ENCODE data around the gene CCDC15. TPM values are rescaled to one million over a fixed set of nuclear protein-coding genes. Genes with fewer than 3 reads are reported as not detected.

Gene CCDC15
- total and polyA plus RNA-seq, 2 of the 4 experiments (the other 2 are of a cell fraction): 1.1 to 2.0 TPM

DNA sequence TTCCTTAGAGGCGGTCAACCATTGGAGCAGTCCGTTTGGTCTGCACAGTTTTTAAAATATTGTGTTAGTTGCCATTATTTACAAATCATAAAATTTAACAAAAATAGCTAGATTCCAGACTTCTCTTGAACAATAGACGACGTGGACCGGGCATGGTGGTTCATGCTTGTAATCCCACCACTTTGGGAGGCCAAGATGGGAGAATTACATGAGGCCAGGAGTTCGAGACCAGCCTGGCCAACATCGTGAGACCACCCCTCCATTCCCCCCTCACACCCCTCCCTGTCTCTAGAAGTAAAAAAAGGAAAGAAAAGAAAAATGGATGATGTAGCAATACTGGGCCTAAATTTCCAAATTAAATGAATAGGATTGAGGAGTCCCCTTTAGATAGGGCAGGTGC, 110.1 kb downstream of the CCDC15 start:
- Histone ChIP-seq H3K9me3 (ENCODE audit: control insufficient read depth, insufficient read depth, low read length) (no peaks in the 10 kb centered on the region), H3K4ac (ENCODE audit: low read depth, low read length) (no peak overlapping the region), H3K36me3 (ENCODE audit: control insufficient read depth, insufficient read depth, low read length) (no peaks in the 10 kb centered on the region), H3K4me1 (ENCODE audit: control insufficient read depth, insufficient read depth, low read length) (peaks cover 3% of the 10 kb centered on the region; the same call in 1 of the 2 replicates), H2BK20ac (ENCODE audit: low read depth, low read length) (no peak overlapping the region), H3K27me3 (ENCODE audit: control insufficient read depth, insufficient read depth, low read length) (no peaks in the 10 kb centered on the region), H4K91ac (ENCODE audit: insufficient read depth, low read depth, low read length) (no peak overlapping the region), H3K9me1 (ENCODE audit: insufficient read depth, low read length) (peaks cover 3% of the 10 kb centered on the region; the same call in 1 of the 2 replicates), H3K4me3 (ENCODE audit: insufficient read depth, low read depth, low read length) (no peak overlapping the region), H3K4me2 (ENCODE audit: low read depth, low read length) (peak overlapping the region; percentile 73; the same call in 1 of the 2 replicates), H2AK5ac (ENCODE audit: low read depth, low read length) (no peak overlapping the region), H4K5ac (ENCODE audit: low read depth, low read length) (no peak overlapping the region), H4K20me1 (ENCODE audit: insufficient read depth, low read length) (no peaks in the 10 kb centered on the region), H2BK120ac (ENCODE audit: low read depth, low read length) (no peak overlapping the region), H3K9ac (ENCODE audit: low read depth, low read length) (no peak overlapping the region), H4K8ac (ENCODE audit: low read depth in 2 of 2, low read length in 2 of 2) (no peak overlapping the region), H2AFZ (replicated peaks; ENCODE audit: low read length, poor library complexity) (peak overlapping the region; percentile 99), H2BK5ac (ENCODE audit: low read depth, low read length, poor library complexity, severe bottlenecking) (no peak overlapping the region), H3K79me1 (ENCODE audit: low read depth in 1 of 2, low read length in 2 of 2) (no peaks in the 10 kb centered on the region; a peak in 1 of 4 replicates), H3K23ac (ENCODE audit: low read depth, low read length) (peak overlapping the region; percentile 86; the same call in 1 of the 2 replicates), H2BK15ac (ENCODE audit: low read depth, low read length) (no peak overlapping the region), H3K18ac (ENCODE audit: low read depth, low read length) (no peak overlapping the region), H3K14ac (replicated peaks; ENCODE audit: low read depth, low read length) (no peak overlapping the region), H3K27ac (ENCODE audit: insufficient read depth, low read length) (no peak overlapping the region), H3K56ac (ENCODE audit: extremely low read depth, insufficient read depth, low read length) (no peak overlapping the region), H2AK9ac (replicated peaks; ENCODE audit: low read depth, low read length, poor library complexity) (no peak overlapping the region)
- in situ Hi-C loops (cut with MboI; ENCODE audit: low sequenced_read_pairs) (no loop called here), intact Hi-C loops (cut with micrococcal nuclease) (no loop called here), dilution Hi-C loops (cut with HindIII; ENCODE audit: low sequenced_read_pairs, unreplicated experiment) (no loop called here)
- ChIA-PET CTCF (no interaction called here), POLR2A (ENCODE audit: unreplicated experiment) (no interaction called here)
- ATAC-seq (ENCODE audit: low read depth) (no peak), DNase-seq (no peak)
- BruUV-seq (replicated peaks): no TSS peak
- no peak for TF ChIP-seq CHD1 (IDR thresholded peaks at IDR 0.05; ENCODE audit: low read depth, low read length)
- no CpG with 5 or more reads among the region's 7 CpGs for WGBS, 2 experiments (ENCODE audit: extremely low coverage in 2 of 2, insufficient read length in 1 of 2)

Data from IMR-90 (cell line).